Trophoblast cell (in vitro differentiated cells and primary cell): ENCODE measurements around the gene RGS19.
A peak's percentile ranks its signal among the peaks of the same experiment; 100 is the strongest.

Experiments used
- DNase-seq, 2 donors: peaks; one replicate each; pipeline ENCODE4 v3.0.0-alpha.2; 2016
- H2AFZ ChIP-seq: 2 replicates; pipeline ENCODE4 v1.6.1; 2013; ENCODE audit warnings: low read length, moderate library complexity, mild to moderate bottlenecking; ENCODE audit not compliant: insufficient read depth, poor library complexity
- H2AK5ac ChIP-seq: 2 replicates; pipeline ENCODE4 v1.6.1; 2013; ENCODE audit warnings: mild to moderate bottlenecking, low read length
- H2BK120ac ChIP-seq: 2 replicates; pipeline ENCODE4 v1.6.1; 2013; ENCODE audit warnings: low read length, mild to moderate bottlenecking, moderate library complexity; ENCODE audit not compliant: insufficient read depth, poor library complexity
- H2BK12ac ChIP-seq: 2 replicates; pipeline ENCODE4 v1.6.1; 2013; ENCODE audit warnings: mild to moderate bottlenecking, low read length, moderate library complexity
- H2BK5ac ChIP-seq: 2 replicates; pipeline ENCODE4 v1.6.1; 2013; ENCODE audit warnings: low read length, low read depth, moderate library complexity, mild to moderate bottlenecking; ENCODE audit not compliant: poor library complexity
- H3K14ac ChIP-seq: 2 replicates; pipeline ENCODE4 v1.6.1; 2013; ENCODE audit warnings: mild to moderate bottlenecking, low read length
- H3K18ac ChIP-seq: 2 replicates; pipeline ENCODE4 v1.6.1; 2013; ENCODE audit warnings: mild to moderate bottlenecking, low read length
- H3K23ac ChIP-seq: 2 replicates; pipeline ENCODE4 v1.6.1; 2013; ENCODE audit warnings: low read length
- H3K27ac ChIP-seq: 2 replicates; pipeline ENCODE4 v1.5.1; 2013; ENCODE audit warnings: low read depth, mild to moderate bottlenecking, inconsistent platforms, low read length, moderate library complexity
- H3K27me3 ChIP-seq: 2 replicates; pipeline ENCODE4 v1.6.1; 2013; ENCODE audit warnings: inconsistent platforms, mild to moderate bottlenecking, low read length, moderate library complexity; ENCODE audit not compliant: insufficient read depth
- H3K36me3 ChIP-seq, 2 experiments: 1 replicate in 1 of 2; 2 replicates in 1 of 2; pipeline ENCODE4 v1.6.1; 2013; ENCODE audit warnings: low read length in 2 of 2, mild to moderate bottlenecking in 2 of 2, moderate library complexity in 1 of 2; ENCODE audit not compliant: insufficient read depth in 2 of 2, control insufficient read depth in 1 of 2
- H3K4ac ChIP-seq: 2 replicates; pipeline ENCODE4 v1.6.1; 2013; ENCODE audit warnings: low read depth, mild to moderate bottlenecking, low read length, moderate library complexity
- H3K4me1 ChIP-seq, 2 experiments: 1 replicate in 1 of 2; 2 replicates in 1 of 2; pipeline ENCODE4 v1.6.1; 2013; ENCODE audit warnings: low read length in 2 of 2, mild to moderate bottlenecking in 2 of 2, moderate library complexity in 1 of 2; ENCODE audit not compliant: insufficient read depth in 2 of 2, control insufficient read depth in 1 of 2
- H3K4me2 ChIP-seq: 2 replicates; pipeline ENCODE4 v1.6.1; 2013; ENCODE audit warnings: inconsistent platforms, mild to moderate bottlenecking, low read length, moderate library complexity
- H3K4me3 ChIP-seq: 2 replicates; pipeline ENCODE4 v1.5.1; 2013; ENCODE audit warnings: mild to moderate bottlenecking, low read depth, low read length, inconsistent platforms
- H3K79me1 ChIP-seq: one replicate; pipeline ENCODE4 v1.6.1; 2013; ENCODE audit warnings: low read length
- H3K79me2 ChIP-seq: 2 replicates; pipeline ENCODE4 v1.6.1; 2013; ENCODE audit warnings: low read length, mild to moderate bottlenecking; ENCODE audit not compliant: control insufficient read depth, insufficient read depth, poor library complexity
- H3K9ac ChIP-seq: 2 replicates; pipeline ENCODE4 v1.6.1; 2013; ENCODE audit warnings: mild to moderate bottlenecking, low read length
- H3K9me3 ChIP-seq: 2 replicates; pipeline ENCODE4 v1.6.1; 2013; ENCODE audit warnings: low read depth, mild to moderate bottlenecking, control low read depth, inconsistent platforms, low read length; ENCODE audit not compliant: insufficient read depth
- H4K12ac ChIP-seq: 2 replicates; pipeline ENCODE4 v1.6.1; 2013; ENCODE audit warnings: low read depth, mild to moderate bottlenecking, low read length, moderate library complexity
- H4K8ac ChIP-seq: 2 replicates; pipeline ENCODE4 v1.6.1; 2013; ENCODE audit warnings: low read depth, mild to moderate bottlenecking, low read length, moderate library complexity
- H4K91ac ChIP-seq: one replicate; pipeline ENCODE4 v1.6.1; 2013; ENCODE audit warnings: low read depth, mild to moderate bottlenecking, low read length, moderate library complexity
- WGBS: extraction: QIAGEN DNeasy Blood & Tissue Kit; methylation state at CpG from one replicate; pipeline ENCODE4 v1.1.7; 2013; ENCODE audit warnings: missing lambda C conversion rate; ENCODE audit not compliant: insufficient read length, insufficient coverage; ENCODE audit errors: extremely low coverage; 5-methylcytosine and 5-hydroxymethylcytosine counted together

Gene RGS19

DNA sequence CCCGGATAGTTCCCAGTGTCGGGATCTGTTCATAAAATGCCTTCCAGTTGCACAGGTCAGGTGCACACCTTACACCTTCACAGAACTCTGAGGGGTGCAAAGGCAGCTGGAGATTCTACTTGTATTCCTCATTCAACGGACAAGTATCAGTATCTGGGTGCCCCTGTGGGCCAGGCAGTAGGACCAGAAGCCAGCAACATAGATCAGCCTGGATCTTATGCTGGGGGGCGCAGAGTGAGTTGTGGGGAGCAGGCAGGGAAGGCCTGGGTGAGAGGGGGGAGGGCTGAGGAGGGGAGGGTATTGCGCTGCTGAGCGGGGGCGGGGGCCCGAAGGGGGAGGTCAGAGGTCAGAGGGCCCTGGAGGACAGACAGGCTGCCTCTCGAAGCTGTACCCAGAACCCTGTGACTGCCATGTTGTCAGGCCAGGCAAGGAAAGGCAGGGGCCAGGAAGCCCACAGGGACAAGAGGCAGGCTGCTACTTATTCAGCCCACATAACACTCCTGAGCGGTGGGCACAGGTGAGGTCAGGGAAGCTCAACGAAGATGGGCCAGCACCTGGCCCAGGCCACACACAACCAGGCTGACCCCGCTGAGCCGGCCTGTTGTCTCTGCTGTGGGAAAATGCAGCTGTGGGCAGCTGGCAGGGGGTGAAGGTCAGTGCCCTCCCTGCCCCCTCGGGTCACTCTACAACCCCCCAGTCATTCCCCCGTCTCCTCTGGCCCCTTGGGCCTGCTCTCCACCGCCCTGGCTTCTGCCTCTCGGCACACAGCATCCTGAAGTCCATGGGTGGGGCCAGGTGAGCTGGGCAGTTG, 1.7 kb upstream of the RGS19 start:
- H3K27ac ChIP-seq, result no peak overlapping the region
- no peak overlapping the region for H3K23ac ChIP-seq
- H3K79me1 ChIP-seq, result peaks cover 11% of the 10 kb centered on the region
- no peaks in the 10 kb centered on the region for H3K36me3 ChIP-seq
- H4K8ac ChIP-seq, result no peak overlapping the region
- no peak overlapping the region for H2AK5ac ChIP-seq
- H3K27me3 ChIP-seq, result peaks cover 28% of the 10 kb centered on the region
- H2AFZ ChIP-seq, result no peak overlapping the region
- no peak overlapping the region for H4K91ac ChIP-seq
- H3K9me3 ChIP-seq, result no peaks in the 10 kb centered on the region
- no peak overlapping the region for H3K18ac ChIP-seq
- no peak overlapping the region for H2BK12ac ChIP-seq
- WGBS, result no CpG with 5 or more reads among the region's 17 CpGs
- DNase-seq, result no peak
- no peak overlapping the region for H3K14ac ChIP-seq
- H3K4ac ChIP-seq, result no peak overlapping the region
- no peak overlapping the region for H3K4me2 ChIP-seq
- H3K4me3 ChIP-seq, result no peak overlapping the region
- no peak overlapping the region for H2BK120ac ChIP-seq
- H2BK5ac ChIP-seq, result no peak overlapping the region
- H3K4me1 ChIP-seq, result peaks cover 14 to 25% of the 10 kb centered on the region in 2 experiments
- no peak overlapping the region for H4K12ac ChIP-seq
- H3K79me2 ChIP-seq, result peaks cover 10% of the 10 kb centered on the region
- H3K9ac ChIP-seq, result no peak overlapping the region

DNA sequence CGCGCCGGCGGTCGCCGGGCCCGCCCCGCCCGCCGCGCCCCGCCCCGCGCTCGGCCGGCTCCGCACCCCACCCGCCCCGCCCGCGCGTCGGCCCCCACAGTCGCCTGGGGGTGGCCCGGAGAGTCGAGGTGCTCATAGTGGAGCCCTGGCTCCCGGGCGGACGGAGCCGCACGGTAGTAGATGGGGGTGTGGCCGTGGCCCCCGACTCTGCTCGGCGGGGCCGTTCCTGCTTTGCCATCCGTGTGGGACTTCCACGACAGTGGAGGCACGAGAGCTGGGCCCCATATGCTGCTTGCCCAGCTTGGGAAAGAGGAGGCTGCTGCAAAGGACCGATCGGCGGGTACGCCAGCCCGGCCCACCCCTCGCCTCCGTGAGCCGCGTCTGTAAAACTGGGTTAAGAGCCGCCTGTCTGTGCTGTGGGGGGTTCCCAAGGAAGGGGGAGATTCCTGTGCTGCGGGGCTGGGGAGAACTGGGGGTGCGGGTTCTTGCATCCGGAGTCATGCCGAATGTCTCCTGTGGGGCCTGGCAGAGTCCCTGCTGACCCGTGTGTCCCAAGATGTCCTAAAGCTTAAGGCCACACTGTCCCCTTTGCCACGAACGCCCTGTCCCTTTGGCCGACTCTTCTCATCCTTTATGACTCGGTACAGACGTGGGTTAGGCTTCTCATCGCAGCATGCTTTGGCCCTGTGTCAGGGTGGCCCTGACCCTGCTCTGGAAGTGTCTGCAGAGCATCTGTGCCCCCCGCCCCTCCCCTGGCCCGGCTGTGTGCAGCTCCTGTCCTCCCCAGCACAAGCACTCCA, 895 bp upstream of the RGS19 start, which contains the start of gene OPRL1:
OPRL1 (plus strand) TSS at position 70 of the 800 bp plus-strand sequence. CDS start 12,639 bp downstream, outside the sequence.
- no peak within 1 kb of the TSS for H3K23ac ChIP-seq
- peak within 1 kb of the TSS; percentile 83 for H2BK120ac ChIP-seq
- H3K79me2 ChIP-seq, result peaks cover 10% of the 10 kb centered on the region
- peak within 1 kb of the TSS; percentile 94 for H4K91ac ChIP-seq
- peak within 1 kb of the TSS; percentile 65 for H3K4ac ChIP-seq
- H4K12ac ChIP-seq, result peak within 1 kb of the TSS; percentile 96
- H2BK12ac ChIP-seq, result peak within 1 kb of the TSS; percentile 47
- H3K4me1 ChIP-seq, result peaks cover 14 to 25% of the 10 kb centered on the region in 2 experiments
- DNase-seq, result no peak
- no CpG with 5 or more reads among the region's 62 CpGs for WGBS
- peak within 1 kb of the TSS; percentile 84 for H3K18ac ChIP-seq
- H3K4me3 ChIP-seq, result peak within 1 kb of the TSS; percentile 71
- peak within 1 kb of the TSS; percentile 97 for H4K8ac ChIP-seq
- no peak within 1 kb of the TSS for H3K27ac ChIP-seq
- H3K79me1 ChIP-seq, result peaks cover 11% of the 10 kb centered on the region
- H3K27me3 ChIP-seq, result peaks cover 23% of the 10 kb centered on the region
- peak within 1 kb of the TSS; percentile 84 for H3K9ac ChIP-seq
- peak within 1 kb of the TSS; percentile 92 for H2AFZ ChIP-seq
- H3K36me3 ChIP-seq, result peaks cover 0 to under 1% of the 10 kb centered on the region in 2 experiments
- no peaks in the 10 kb centered on the region for H3K9me3 ChIP-seq
- peak within 1 kb of the TSS; percentile 49 for H2BK5ac ChIP-seq
- peak within 1 kb of the TSS; percentile 91 for H3K14ac ChIP-seq
- peak within 1 kb of the TSS; percentile 75 for H2AK5ac ChIP-seq
- peak within 1 kb of the TSS; percentile 72 for H3K4me2 ChIP-seq

DNA sequence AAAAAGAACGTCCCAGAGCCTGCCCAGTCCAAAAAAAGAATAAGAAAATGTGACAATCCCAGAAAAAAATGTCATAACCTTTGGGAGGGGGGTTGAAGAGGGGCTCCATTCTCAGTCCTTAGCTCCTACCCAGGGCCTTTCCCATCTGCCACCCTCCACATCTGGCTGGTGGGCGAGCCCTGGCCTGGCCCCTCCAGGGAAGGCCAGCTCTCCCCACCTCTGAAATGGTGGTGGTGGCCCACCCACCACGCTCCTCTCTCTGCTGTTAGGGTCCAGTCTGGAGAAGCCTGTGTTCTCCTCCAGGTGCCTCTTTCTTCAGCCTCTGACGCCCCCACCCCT, 415 bp downstream of the RGS19 start:
- H4K12ac ChIP-seq, result peak overlapping the region; percentile 76
- H3K18ac ChIP-seq, result peak overlapping the region; percentile 55
- H2BK12ac ChIP-seq, result no peak overlapping the region
- peaks cover 11 to 23% of the 10 kb centered on the region in 2 experiments for H3K4me1 ChIP-seq
- H4K8ac ChIP-seq, result peak overlapping the region; percentile 80
- peaks cover 10% of the 10 kb centered on the region for H3K79me2 ChIP-seq
- peak overlapping the region; percentile 71 for H3K4me3 ChIP-seq
- peak overlapping the region; percentile 90 for H4K91ac ChIP-seq
- peaks cover 10% of the 10 kb centered on the region for H3K27me3 ChIP-seq
- no peak for DNase-seq
- H3K14ac ChIP-seq, result peak overlapping the region; percentile 76
- peak overlapping the region; percentile 4 for H3K9ac ChIP-seq
- peak overlapping the region; percentile 71 for H3K4me2 ChIP-seq
- no peak overlapping the region for H3K27ac ChIP-seq
- peak overlapping the region; percentile 19 for H3K4ac ChIP-seq
- H3K9me3 ChIP-seq, result no peaks in the 10 kb centered on the region
- no peak overlapping the region for H2AFZ ChIP-seq
- no peak overlapping the region for H2BK5ac ChIP-seq
- peak overlapping the region; percentile 45 for H2AK5ac ChIP-seq
- H3K79me1 ChIP-seq, result peaks cover 11% of the 10 kb centered on the region
- no CpG with 5 or more reads among the region's 4 CpGs for WGBS
- H3K23ac ChIP-seq, result no peak overlapping the region
- peaks cover 9 to 12% of the 10 kb centered on the region in 2 experiments for H3K36me3 ChIP-seq
- H2BK120ac ChIP-seq, result no peak overlapping the region

- Histone ChIP-seq H3K9me3 (no peaks in the 10 kb centered on the region), H4K12ac (no peak overlapping the region), H3K79me1 (peaks cover 11% of the 10 kb centered on the region), H3K4me3 (no peak overlapping the region), H3K27me3 (peaks cover 5% of the 10 kb centered on the region), H3K79me2 (peaks cover 10% of the 10 kb centered on the region), H2BK12ac (no peak overlapping the region), H2BK120ac (no peak overlapping the region), H3K4me1 (peaks cover 4 to 19% of the 10 kb centered on the region in 2 experiments), H2AFZ (no peak overlapping the region), H3K4ac (no peak overlapping the region), H3K9ac (no peak overlapping the region), H2AK5ac (no peak overlapping the region), H3K36me3 (peaks cover 14 to 20% of the 10 kb centered on the region in 2 experiments), H4K8ac (no peak overlapping the region), H3K14ac (no peak overlapping the region), H3K23ac (no peak overlapping the region), H3K4me2 (no peak overlapping the region), H3K18ac (no peak overlapping the region), H4K91ac (no peak overlapping the region), H3K27ac (no peak overlapping the region), H2BK5ac (no peak overlapping the region)
- DNase-seq, result no peak
- no CpG with 5 or more reads among the region's 15 CpGs for WGBS
Observed at GRCh38 chr20:64077876-64078551, 1.3 kb downstream of the RGS19 start.
